Placental epithelial cell (primary cell): ENCODE results near the gene PSMG4. TPM values are rescaled to one million over a fixed set of nuclear protein-coding genes. Genes with fewer than 3 reads are reported as not detected.

Experiments
- total RNA-seq: library from RNA; depleted of rRNA; stranded (reverse); fragments of >200 nt; gene quantifications from 2 replicates; pipeline ENCODE4 v1.2.3, GENCODE V29; 2012

Gene PSMG4
- 10.6 and 14.9 TPM in 2 replicates for total RNA-seq

GRCh38 chr6:3258720-3259490 is at the start of gene PSMG4:
PSMG4 (plus strand) TSS chr6:3258947; CDS start chr6:3259023, 76 bp downstream.

DNA sequence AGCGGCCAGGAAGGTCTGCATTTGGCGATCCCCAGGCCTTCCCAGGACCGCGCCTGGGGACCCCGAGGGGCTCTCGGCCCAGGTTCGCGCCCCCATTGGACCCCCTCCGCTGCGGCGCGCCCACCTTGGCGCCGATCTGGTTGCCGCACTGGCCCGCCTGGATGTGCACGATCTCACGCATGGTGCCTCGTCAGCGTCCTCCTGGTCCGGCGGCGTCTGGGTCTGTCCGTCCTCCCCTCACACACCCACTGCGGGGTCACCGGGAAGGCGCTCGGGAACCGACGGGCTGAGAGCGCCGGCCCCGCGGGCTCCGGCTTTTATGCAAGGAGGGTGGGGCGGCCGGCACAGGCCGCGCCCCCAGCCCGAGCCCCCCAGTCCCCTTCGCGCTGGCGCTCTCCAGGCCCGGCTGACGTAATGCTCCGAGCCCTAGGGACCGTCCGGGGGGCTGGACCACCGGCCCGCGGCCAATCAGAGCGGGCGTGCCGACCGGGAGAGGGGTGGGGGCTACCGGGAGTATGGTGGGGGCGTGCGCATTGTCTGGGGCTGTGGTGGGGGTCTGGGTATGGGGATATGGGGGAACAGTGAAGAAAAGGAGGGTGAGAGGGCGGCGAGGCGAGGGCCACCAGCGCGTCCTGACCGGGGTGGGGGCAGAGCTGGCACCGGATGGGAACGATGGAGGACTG is 31.2 kb upstream of the PSMG4 start, which contains the start of gene TUBB2B:
TSS of gene TUBB2B (minus strand) at position 291 of the 683 bp plus-strand sequence. CDS start at position 181, 110 bp downstream.

Other genes with a start within 250 kb of the PSMG4 start
- 16.2 and 23.6 TPM in 2 replicates for gene RIPK1, start 190.5 kb upstream of the PSMG4 start, total RNA-seq
- 17.4 and 18.5 TPM in 2 replicates for gene BPHL, start 140.2 kb upstream of the PSMG4 start, total RNA-seq
- 55.4 and 302 TPM in 2 replicates for gene TUBB2A, start 101.4 kb upstream of the PSMG4 start, total RNA-seq
- gene TUBB2B, start 31.3 kb upstream of the PSMG4 start, total RNA-seq = 0.39 and 9.7 TPM in 2 replicates
- gene SLC22A23, start 198.1 kb downstream of the PSMG4 start, total RNA-seq = 0.54 and 2.7 TPM in 2 replicates